ENCODE measurements around the gene TMEM132A.

Gene TMEM132A

DNA sequence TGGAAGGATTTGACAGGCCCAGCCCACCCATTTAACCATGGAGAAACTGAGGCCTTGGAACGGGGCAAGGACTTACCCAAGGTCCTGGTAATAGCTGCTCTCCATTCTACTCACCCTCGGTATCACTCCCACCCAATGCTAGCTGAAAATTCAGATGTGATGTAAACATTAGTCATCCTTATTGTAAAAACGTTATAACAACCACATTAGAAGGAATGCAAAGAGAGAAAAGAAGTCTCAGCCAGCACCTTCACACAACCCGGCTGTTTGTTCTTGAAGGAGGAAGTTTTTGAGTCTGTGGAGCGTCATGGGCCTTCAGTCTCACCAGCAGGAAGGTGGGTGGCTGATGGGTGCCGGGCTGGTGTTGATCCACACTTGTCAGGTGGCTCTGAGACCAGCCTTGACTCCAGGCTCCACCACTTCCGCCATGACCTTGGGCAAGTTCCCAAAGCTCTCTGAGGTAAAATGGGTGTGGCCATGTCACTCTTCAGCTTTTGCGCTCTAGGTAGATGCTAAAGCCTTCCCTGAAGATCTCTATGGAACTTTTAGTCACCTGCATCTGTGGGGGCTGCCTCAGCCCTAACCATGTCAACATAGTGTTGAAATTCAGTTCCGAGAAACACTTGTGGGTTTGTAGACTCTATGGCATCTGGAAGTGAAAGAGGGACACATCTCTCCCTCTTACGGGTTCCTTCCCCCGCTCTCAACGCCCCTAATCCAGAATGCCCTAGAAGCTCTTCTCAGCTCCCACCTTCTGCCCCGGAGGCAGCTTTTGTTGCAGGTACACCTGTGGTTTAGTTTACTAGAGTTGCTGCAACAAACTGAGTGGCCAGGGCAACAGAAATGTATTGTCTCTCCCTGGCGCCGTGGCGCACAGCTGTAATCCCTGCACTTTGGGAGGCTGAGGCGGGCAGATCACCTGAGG, 62.0 kb downstream of the TMEM132A start:
- DNase-seq (ENCODE audit: low read depth) = no peak
- in situ Hi-C loops (cut with HindIII; ENCODE audit: low sequenced_read_pairs) = no loop called here
- no peak overlapping the region for H3K4me3 ChIP-seq (ENCODE audit: low read depth, low read length)
- TF ChIP-seq, protein P1, sequence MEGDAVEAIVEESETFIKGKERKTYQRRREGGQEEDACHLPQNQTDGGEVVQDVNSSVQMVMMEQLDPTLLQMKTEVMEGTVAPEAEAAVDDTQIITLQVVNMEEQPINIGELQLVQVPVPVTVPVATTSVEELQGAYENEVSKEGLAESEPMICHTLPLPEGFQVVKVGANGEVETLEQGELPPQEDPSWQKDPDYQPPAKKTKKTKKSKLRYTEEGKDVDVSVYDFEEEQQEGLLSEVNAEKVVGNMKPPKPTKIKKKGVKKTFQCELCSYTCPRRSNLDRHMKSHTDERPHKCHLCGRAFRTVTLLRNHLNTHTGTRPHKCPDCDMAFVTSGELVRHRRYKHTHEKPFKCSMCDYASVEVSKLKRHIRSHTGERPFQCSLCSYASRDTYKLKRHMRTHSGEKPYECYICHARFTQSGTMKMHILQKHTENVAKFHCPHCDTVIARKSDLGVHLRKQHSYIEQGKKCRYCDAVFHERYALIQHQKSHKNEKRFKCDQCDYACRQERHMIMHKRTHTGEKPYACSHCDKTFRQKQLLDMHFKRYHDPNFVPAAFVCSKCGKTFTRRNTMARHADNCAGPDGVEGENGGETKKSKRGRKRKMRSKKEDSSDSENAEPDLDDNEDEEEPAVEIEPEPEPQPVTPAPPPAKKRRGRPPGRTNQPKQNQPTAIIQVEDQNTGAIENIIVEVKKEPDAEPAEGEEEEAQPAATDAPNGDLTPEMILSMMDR (IDR thresholded peaks at IDR 0.05; ENCODE audit: low read depth, low read length, missing control alignments) = no peak
